ENCODE data around the gene SHANK3.

Gene SHANK3

DNA sequence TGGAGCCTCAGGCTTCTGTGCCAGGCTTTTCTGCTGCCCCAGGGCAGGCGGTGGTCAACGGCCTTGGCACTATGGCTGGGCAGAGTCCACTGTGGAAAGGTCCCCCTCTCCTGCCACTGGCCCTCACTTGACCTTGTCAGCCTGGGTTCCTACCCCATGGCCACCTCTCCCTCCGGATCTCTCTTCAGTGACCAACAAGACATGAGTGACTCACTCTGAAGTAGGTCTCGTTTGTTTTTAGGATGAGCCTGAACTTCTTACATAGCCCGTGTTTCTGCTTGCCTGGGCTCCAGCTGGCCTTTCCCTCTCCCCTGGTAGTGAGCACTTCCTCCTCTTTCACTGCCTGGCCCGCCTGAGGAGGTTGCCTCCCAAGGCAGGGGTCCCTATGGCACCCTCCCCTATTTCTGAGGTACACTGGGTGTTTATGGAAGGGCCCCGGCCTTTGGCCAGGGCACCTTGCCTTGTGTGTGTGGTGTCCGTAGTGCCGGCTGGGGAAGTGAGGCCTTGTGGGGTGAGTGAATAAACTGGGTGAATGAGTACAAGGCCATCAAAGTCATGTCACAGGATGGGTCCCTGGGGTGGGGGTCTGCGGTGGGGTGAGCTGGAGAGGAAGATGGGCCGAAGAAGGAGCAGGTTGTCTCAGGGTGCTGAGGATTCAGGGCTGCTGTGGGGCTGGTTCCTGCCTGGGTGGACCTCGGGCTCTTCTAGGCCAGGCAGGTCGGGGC is 5.0 kb downstream of the SHANK3 start:
- H3K27me3 ChIP-seq (ENCODE audit: insufficient read depth, low read depth): no peaks in the 10 kb centered on the region
- no peak overlapping the region for H2AFZ ChIP-seq (ENCODE audit: low read depth)
- H3K27ac ChIP-seq: no peak overlapping the region
- no peaks in the 10 kb centered on the region for H3K79me2 ChIP-seq (ENCODE audit: insufficient read depth, low read depth)
- no peak overlapping the region for H3K4me2 ChIP-seq
- H3K36me3 ChIP-seq (ENCODE audit: insufficient read depth): no peaks in the 10 kb centered on the region
- H3K4me1 ChIP-seq (ENCODE audit: low read depth, poor library complexity, severe bottlenecking): no peaks in the 10 kb centered on the region
- H4K20me1 ChIP-seq (ENCODE audit: insufficient read depth): no peaks in the 10 kb centered on the region
- H3K4me3 ChIP-seq (IDR thresholded peaks at IDR 0.05; ENCODE audit: insufficient read depth, low read depth, low read length): no peak overlapping the region
- H3K9ac ChIP-seq: no peak overlapping the region
- no peak for TF ChIP-seq CTCF (conservative IDR thresholded peaks at IDR 0.05; ENCODE audit: low read depth, low read length)

GRCh38 chr22:50678218-50678650 is 5.6 kb downstream of the SHANK3 start:
- H3K27me3 ChIP-seq (ENCODE audit: insufficient read depth, low read depth): no peaks in the 10 kb centered on the region
- no peak overlapping the region for H3K9ac ChIP-seq
- TF ChIP-seq CTCF (conservative IDR thresholded peaks at IDR 0.05; ENCODE audit: low read depth, low read length): no peak
- H4K20me1 ChIP-seq (ENCODE audit: insufficient read depth): no peaks in the 10 kb centered on the region
- H3K4me3 ChIP-seq (IDR thresholded peaks at IDR 0.05; ENCODE audit: insufficient read depth, low read depth, low read length): no peak overlapping the region
- no peak overlapping the region for H3K4me2 ChIP-seq
- no peaks in the 10 kb centered on the region for H3K4me1 ChIP-seq (ENCODE audit: low read depth, poor library complexity, severe bottlenecking)
- no peaks in the 10 kb centered on the region for H3K36me3 ChIP-seq (ENCODE audit: insufficient read depth)
- H3K79me2 ChIP-seq (ENCODE audit: insufficient read depth, low read depth): no peaks in the 10 kb centered on the region
- H2AFZ ChIP-seq (ENCODE audit: low read depth): no peak overlapping the region
- no peak overlapping the region for H3K27ac ChIP-seq

DNA sequence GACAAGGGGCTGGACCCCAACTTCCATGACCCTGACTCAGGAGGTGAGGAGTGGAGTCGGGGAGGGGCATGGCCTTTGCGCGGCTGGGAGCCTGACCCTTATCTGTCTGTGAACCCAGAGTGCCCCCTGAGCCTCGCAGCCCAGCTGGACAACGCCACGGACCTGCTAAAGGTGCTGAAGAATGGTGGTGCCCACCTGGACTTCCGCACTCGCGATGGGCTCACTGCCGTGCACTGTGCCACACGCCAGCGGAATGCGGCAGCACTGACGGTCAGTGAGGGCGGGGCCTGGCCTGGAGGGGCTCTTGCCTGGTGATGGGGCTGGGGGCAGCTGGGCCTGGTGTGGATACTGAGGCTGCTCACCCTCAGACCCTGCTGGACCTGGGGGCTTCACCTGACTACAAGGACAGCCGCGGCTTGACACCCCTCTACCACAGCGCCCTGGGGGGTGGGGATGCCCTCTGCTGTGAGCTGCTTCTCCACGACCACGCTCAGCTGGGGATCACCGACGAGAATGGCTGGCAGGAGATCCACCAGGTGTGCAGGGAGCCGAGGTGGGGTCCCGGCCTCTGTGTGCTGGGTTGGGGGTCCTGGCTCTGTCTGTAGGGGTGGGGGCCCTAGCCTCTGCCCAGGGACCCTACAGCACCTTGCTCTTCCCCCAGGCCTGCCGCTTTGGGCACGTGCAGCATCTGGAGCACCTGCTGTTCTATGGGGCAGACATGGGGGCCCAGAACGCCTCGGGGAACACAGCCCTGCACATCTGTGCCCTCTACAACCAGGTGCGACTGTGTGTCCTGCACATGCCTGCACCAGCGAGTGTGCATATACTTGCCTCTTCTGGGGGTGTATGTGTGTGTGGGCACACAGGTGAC is 6.3 kb downstream of the SHANK3 start:
- Histone ChIP-seq H4K20me1 (ENCODE audit: insufficient read depth) (no peaks in the 10 kb centered on the region), H3K4me3 (IDR thresholded peaks at IDR 0.05; ENCODE audit: insufficient read depth, low read depth, low read length) (no peak overlapping the region), H3K27ac (no peak overlapping the region), H2AFZ (ENCODE audit: low read depth) (no peak overlapping the region), H3K27me3 (ENCODE audit: insufficient read depth, low read depth) (no peaks in the 10 kb centered on the region), H3K9ac (no peak overlapping the region), H3K79me2 (ENCODE audit: insufficient read depth, low read depth) (no peaks in the 10 kb centered on the region), H3K36me3 (ENCODE audit: insufficient read depth) (no peaks in the 10 kb centered on the region), H3K4me2 (no peak overlapping the region), H3K4me1 (ENCODE audit: low read depth, poor library complexity, severe bottlenecking) (no peaks in the 10 kb centered on the region)
- no peak for TF ChIP-seq CTCF (conservative IDR thresholded peaks at IDR 0.05; ENCODE audit: low read depth, low read length)

GRCh38 chr22:50683086-50683993 is 10.7 kb downstream of the SHANK3 start:
- Histone ChIP-seq H2AFZ (ENCODE audit: low read depth) (no peak overlapping the region), H4K20me1 (ENCODE audit: insufficient read depth) (no peaks in the 10 kb centered on the region), H3K79me2 (ENCODE audit: insufficient read depth, low read depth) (no peaks in the 10 kb centered on the region), H3K4me2 (no peak overlapping the region), H3K4me1 (ENCODE audit: low read depth, poor library complexity, severe bottlenecking) (no peaks in the 10 kb centered on the region), H3K4me3 (IDR thresholded peaks at IDR 0.05; ENCODE audit: insufficient read depth, low read depth, low read length) (no peak overlapping the region), H3K27me3 (ENCODE audit: insufficient read depth, low read depth) (no peaks in the 10 kb centered on the region; the same call in 1 of the 2 replicates), H3K36me3 (ENCODE audit: insufficient read depth) (no peaks in the 10 kb centered on the region), H3K9ac (no peak overlapping the region), H3K27ac (no peak overlapping the region)
- no peak for TF ChIP-seq CTCF (conservative IDR thresholded peaks at IDR 0.05; ENCODE audit: low read depth, low read length)
